Endothelial cell of umbilical vein (primary cell): ENCODE data around the gene MPDU1. TPM values are rescaled to one million over a fixed set of nuclear protein-coding genes. Genes with fewer than 3 reads are reported as not detected.

Experiments
- BruUV-seq: library from RNA; stranded (reverse); fragments of 400-500 nt; replicated peaks from 2 replicates; lab custom pipeline; 2021; lab: Mats Ljungman, UMichigan
- CTCF ChIA-PET: fragments of 300-600, 350-600 bp; sonication (Branson Sonifier 250); formaldehyde crosslinking; loops from one replicate; lab custom pipeline; 2021; ENCODE audit warnings: antibody characterized with exemption, inconsistent platforms; lab: Charles Lee
- POLR2A ChIA-PET: fragments of 300-600, 350-600 bp; sonication (Branson Sonifier 250); formaldehyde crosslinking; loops from one replicate; lab custom pipeline; 2021; ENCODE audit warnings: antibody characterized with exemption, inconsistent platforms; lab: Charles Lee
- DNase-seq: peaks from one replicate; pipeline ENCODE4 v3.0.0-alpha.2; 2011; ENCODE audit warnings: low read depth, low spot score
- FAIRE-seq: peaks from 2 replicates; lab custom pipeline; 2011; peaks lifted over from hg19 to GRCh38; lab: Jason Lieb, UNC
- H2AFZ ChIP-seq: 2 replicates; pipeline ENCODE4 v1.6.0; 2012; ENCODE audit warnings: low read depth, low read length, control low read depth, inconsistent platforms
- H3K27ac ChIP-seq: 2 replicates; pipeline ENCODE4 v1.5.1; 2011; ENCODE audit warnings: low read depth, mild to moderate bottlenecking, control low read depth, low read length, moderate library complexity; ENCODE audit not compliant: insufficient read depth
- H3K27me3 ChIP-seq, 2 experiments: 2 replicates each; pipeline versions ENCODE4 v1.6.0 to v1.6.1; 2011; ENCODE audit warnings: low read length in 2 of 2, mixed read lengths in 1 of 2; ENCODE audit not compliant: control insufficient read depth in 2 of 2, insufficient read depth in 2 of 2
- H3K36me3 ChIP-seq, 2 experiments: 2 replicates in 1 of 2; 3 replicates in 1 of 2; pipeline ENCODE4 v1.5.1; 2011; ENCODE audit warnings: low read length in 2 of 2, mild to moderate bottlenecking in 1 of 2, moderate library complexity in 1 of 2; ENCODE audit not compliant: control insufficient read depth in 2 of 2, insufficient read depth in 2 of 2; ENCODE audit errors: extremely low read depth in 1 of 2
- H3K4me1 ChIP-seq: 3 replicates; pipeline ENCODE4 v1.5.1; 2011; ENCODE audit warnings: mild to moderate bottlenecking, low read length; ENCODE audit not compliant: control insufficient read depth, insufficient read depth; ENCODE audit errors: extremely low read depth
- H3K4me2 ChIP-seq: 2 replicates; pipeline ENCODE4 v1.6.1; 2011; ENCODE audit warnings: low read length, control low read depth, mixed read lengths; ENCODE audit not compliant: insufficient read depth
- H3K4me3 ChIP-seq, 3 experiments: fragments of 200-600 bp in 1 of 3; sonication (generic), shearing (Covaris generic) in 1 of 3; replicated peaks in 1 of 3; 2 replicates each; pipeline ENCODE4 v1.5.1; 2011 to 2016; ENCODE audit warnings: control low read depth in 3 of 3, low read length in 3 of 3, mild to moderate bottlenecking in 2 of 3, inconsistent platforms in 1 of 3, low read depth in 1 of 3, moderate library complexity in 1 of 3; ENCODE audit not compliant: insufficient read depth in 1 of 3
- H3K79me2 ChIP-seq: 2 replicates; pipeline ENCODE4 v1.6.0; 2012; ENCODE audit warnings: low read length, inconsistent platforms; ENCODE audit not compliant: control insufficient read depth, insufficient read depth
- H3K9ac ChIP-seq: replicated peaks from 2 replicates; pipeline ENCODE3; 2011; ENCODE audit warnings: low read length, control low read depth; ENCODE audit not compliant: insufficient read depth; ENCODE audit errors: extremely low read depth
- H3K9me1 ChIP-seq: replicated peaks from 3 replicates; pipeline ENCODE4 v1.6.0; 2011; ENCODE audit warnings: mild to moderate bottlenecking, low read length; ENCODE audit not compliant: control insufficient read depth, insufficient read depth; ENCODE audit errors: extremely low read depth
- H3K9me3 ChIP-seq: replicated peaks from 2 replicates; pipeline ENCODE4 v1.5.1; 2012; ENCODE audit warnings: low read length, inconsistent platforms; ENCODE audit not compliant: control insufficient read depth, insufficient read depth
- H4K20me1 ChIP-seq: replicated peaks from 2 replicates; pipeline ENCODE3; 2011; ENCODE audit warnings: mild to moderate bottlenecking, low read length; ENCODE audit not compliant: control insufficient read depth, insufficient read depth; ENCODE audit errors: extremely low read depth
- EZH2 ChIP-seq: IDR thresholded peaks from 2 replicates; pipeline ENCODE4 v1.6.1; 2012; ENCODE audit warnings: borderline replicate concordance, low read depth, mild to moderate bottlenecking, moderate library complexity, low read length, inconsistent platforms; ENCODE audit not compliant: severe bottlenecking
- FOS ChIP-seq: IDR thresholded peaks from 2 replicates; pipeline ENCODE4 v1.6.1; 2011; ENCODE audit warnings: mild to moderate bottlenecking, low read length, moderate library complexity, borderline replicate concordance; ENCODE audit not compliant: insufficient read depth
- GATA2 ChIP-seq: IDR thresholded peaks from 2 replicates; pipeline ENCODE4 v1.7.0; 2011; ENCODE audit warnings: low read depth, mild to moderate bottlenecking, moderate library complexity, mixed read lengths, low read length; ENCODE audit not compliant: insufficient read length, insufficient read depth
- JUN ChIP-seq: IDR thresholded peaks from 2 replicates; pipeline ENCODE4 v1.6.1; 2011; ENCODE audit warnings: borderline replicate concordance, low read depth; ENCODE audit not compliant: insufficient read length, insufficient read depth
- MYC ChIP-seq: IDR thresholded peaks from one replicate; pipeline ENCODE4 v1.6.1; 2011; ENCODE audit warnings: mild to moderate bottlenecking, low read depth, low read length
- POLR2A ChIP-seq: IDR thresholded peaks from 2 replicates; pipeline ENCODE4 v1.6.1; 2012; ENCODE audit warnings: low read depth, mild to moderate bottlenecking, control low read depth, low read length
- POLR2AphosphoS5 ChIP-seq: IDR thresholded peaks from 2 replicates; pipeline ENCODE4 v1.6.1; 2012; ENCODE audit warnings: low read depth, mild to moderate bottlenecking, control low read depth, low read length, moderate library complexity; ENCODE audit not compliant: insufficient read depth
- dilution Hi-C: fragments of 300-500 bp; cut with MboI; formaldehyde crosslinking; loops from one replicate; pipeline ENCODE4 v1.15.0; 2019; ENCODE audit warnings: low sequenced_read_pairs; ENCODE audit not compliant: extremely low pct_ligation_motif_present
- intact Hi-C: fragments of 100-400 bp; cut with micrococcal nuclease; formaldehyde crosslinking; loops from one replicate; pipeline ENCODE4 v1.10.0; 2022
- polyA plus RNA-seq, 4 experiments: library from polyadenylated mRNA; depleted of rRNA in 3 of 4; stranded (reverse) in 3 of 4; unstranded in 1 of 4; fragments of >200 nt; gene quantifications; 2 replicates each; pipeline versions ENCODE4 v1.2.1 to v1.2.3, GENCODE V29; 2011 to 2012; ENCODE audit warnings: missing spikeins in 1 of 4
- total RNA-seq: library from RNA; stranded (reverse); gene quantifications from 2 replicates; pipeline ENCODE4 v1.2.3, GENCODE V29; 2021
- TF ChIP-seq, protein P1 (sequence below): IDR thresholded peaks from 2 replicates; pipeline ENCODE4 v1.6.1; 2011; ENCODE audit not compliant: insufficient read depth, insufficient read length
- TF ChIP-seq, protein P2 (sequence below), 2 donors: IDR thresholded peaks; 1 replicate in 1 of 2; 2 replicates in 1 of 2; pipeline ENCODE4 v1.5.1; 2011; ENCODE audit warnings: low read length in 2 of 2, mild to moderate bottlenecking in 2 of 2, moderate library complexity in 2 of 2, control low read depth in 1 of 2, inconsistent platforms in 1 of 2, low read depth in 1 of 2; ENCODE audit not compliant: insufficient read depth in 1 of 2; ENCODE audit errors: extremely low read depth in 1 of 2

The MPDU1 gene
- total and polyA plus RNA-seq, 2 donors (not counting 3 experiments of a cell fraction or from before 2014, with no cell fraction given) = 78.0 to 368 TPM

DNA sequence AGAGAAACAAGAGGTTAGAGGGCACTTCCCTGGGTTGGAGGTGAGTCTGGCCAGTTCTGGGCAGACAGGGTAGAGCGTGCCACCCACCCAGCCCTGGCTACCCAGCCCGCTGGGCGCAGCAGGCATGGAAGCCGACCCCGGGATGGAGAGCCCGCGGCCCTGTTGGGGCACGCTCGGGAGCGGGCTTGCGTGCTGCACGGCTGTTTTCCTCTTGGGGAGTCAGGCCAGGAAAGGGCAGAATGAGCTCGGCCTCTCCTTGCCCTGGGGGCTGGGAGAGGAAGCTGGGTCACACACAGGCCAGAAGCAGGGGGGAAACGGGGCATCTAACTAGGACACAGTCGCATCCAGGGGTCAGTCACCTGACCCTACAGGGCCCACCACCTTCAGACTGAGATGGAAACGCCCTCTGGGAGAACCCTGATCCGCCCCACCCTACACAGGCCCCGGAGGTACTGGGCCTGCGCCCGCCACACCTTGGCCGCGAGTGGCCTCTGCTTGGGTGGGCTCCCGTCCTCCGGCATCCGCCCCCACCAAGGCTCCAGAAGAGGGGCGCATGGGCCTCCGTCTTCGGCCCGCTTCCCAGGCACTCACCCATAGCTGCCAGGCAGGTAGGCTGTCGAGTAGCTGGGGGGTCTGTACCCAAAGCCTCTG lies 5.0 kb downstream of the MPDU1 start:
- Histone ChIP-seq H3K4me3 (no peak overlapping the region), H3K9ac (no peak overlapping the region), H3K4me1 (peaks cover 18% of the 10 kb centered on the region), H3K79me2 (peaks cover 16% of the 10 kb centered on the region), H4K20me1 (no peaks in the 10 kb centered on the region), H3K4me2 (peak overlapping the region; percentile 19), H3K36me3 (peaks cover 7 to 35% of the 10 kb centered on the region in 2 experiments), H3K27me3 (no peaks in the 10 kb centered on the region), H3K9me3 (no peaks in the 10 kb centered on the region), H3K27ac (no peak overlapping the region), H3K9me1 (no peaks in the 10 kb centered on the region), H2AFZ (no peak overlapping the region)
- TF ChIP-seq, protein P1, sequence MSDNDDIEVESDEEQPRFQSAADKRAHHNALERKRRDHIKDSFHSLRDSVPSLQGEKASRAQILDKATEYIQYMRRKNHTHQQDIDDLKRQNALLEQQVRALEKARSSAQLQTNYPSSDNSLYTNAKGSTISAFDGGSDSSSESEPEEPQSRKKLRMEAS = no peak
- no peak for TF ChIP-seq JUN
- TF ChIP-seq POLR2A = no peak
- no peak for TF ChIP-seq MYC
- TF ChIP-seq, protein P2, sequence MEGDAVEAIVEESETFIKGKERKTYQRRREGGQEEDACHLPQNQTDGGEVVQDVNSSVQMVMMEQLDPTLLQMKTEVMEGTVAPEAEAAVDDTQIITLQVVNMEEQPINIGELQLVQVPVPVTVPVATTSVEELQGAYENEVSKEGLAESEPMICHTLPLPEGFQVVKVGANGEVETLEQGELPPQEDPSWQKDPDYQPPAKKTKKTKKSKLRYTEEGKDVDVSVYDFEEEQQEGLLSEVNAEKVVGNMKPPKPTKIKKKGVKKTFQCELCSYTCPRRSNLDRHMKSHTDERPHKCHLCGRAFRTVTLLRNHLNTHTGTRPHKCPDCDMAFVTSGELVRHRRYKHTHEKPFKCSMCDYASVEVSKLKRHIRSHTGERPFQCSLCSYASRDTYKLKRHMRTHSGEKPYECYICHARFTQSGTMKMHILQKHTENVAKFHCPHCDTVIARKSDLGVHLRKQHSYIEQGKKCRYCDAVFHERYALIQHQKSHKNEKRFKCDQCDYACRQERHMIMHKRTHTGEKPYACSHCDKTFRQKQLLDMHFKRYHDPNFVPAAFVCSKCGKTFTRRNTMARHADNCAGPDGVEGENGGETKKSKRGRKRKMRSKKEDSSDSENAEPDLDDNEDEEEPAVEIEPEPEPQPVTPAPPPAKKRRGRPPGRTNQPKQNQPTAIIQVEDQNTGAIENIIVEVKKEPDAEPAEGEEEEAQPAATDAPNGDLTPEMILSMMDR (IDR thresholded peaks at IDR 0.05; ENCODE audit: extremely low read depth in 1 of 2, insufficient read depth in 1 of 2, low read depth in 1 of 2, low read length in 2 of 2) = no peak
- TF ChIP-seq EZH2 = no peak
- TF ChIP-seq FOS = no peak
- TF ChIP-seq GATA2 = no peak
- TF ChIP-seq POLR2AphosphoS5 = no peak
- CTCF ChIA-PET = interaction anchor here (0.6 to 5.1 kb wide), 39 partner anchors 10 to 544 kb away, joined by 3 to 61 read pairs (median 5); partner anchors contain the start of genes CD68, FXR2, SENP3 and TMEM102
- BruUV-seq = no TSS peak
- POLR2A ChIA-PET = interaction anchor here (0.6 to 1.9 kb wide), 3 partner anchors 9 to 74 kb away, joined by 4 to 6 read pairs (median 5); partner anchors contain the start of gene CD68
- dilution Hi-C loops (no loop called here), intact Hi-C loops (loop anchor here (1.0 to 2.0 kb wide), 5 partner anchors 16 to 232 kb away; partner anchors contain the start of genes FXR2 and SENP3)
- DNase-seq (no peak), FAIRE-seq (no peak)
